BLaER1 treated with 17β-estradiol and CSF1 and Interleukin-3, amounts not matched to agents 10 nM and 100 nM (cell line): Measurements from ENCODE around the gene MAP3K4.

ENCODE experiments used
- H3K27ac ChIP-seq, 11 experiments: shearing (Covaris generic); formaldehyde crosslinking; 2 replicates each; pipeline ENCODE4 v1.8.1; 2022
- H3K27me3 ChIP-seq, 11 experiments: shearing (Covaris generic); formaldehyde crosslinking; 2 replicates each; pipeline ENCODE4 v1.8.1; 2022
- H3K36me3 ChIP-seq, 11 experiments: shearing (Covaris generic); formaldehyde crosslinking; 2 replicates each; pipeline ENCODE4 v1.8.1; 2022
- H3K4me1 ChIP-seq, 10 experiments: shearing (Covaris generic); formaldehyde crosslinking; 2 replicates each; pipeline ENCODE4 v1.8.1; 2022
- H3K4me2 ChIP-seq, 11 experiments: shearing (Covaris generic); formaldehyde crosslinking; 2 replicates each; pipeline ENCODE4 v1.8.1; 2022
- H3K4me3 ChIP-seq, 10 experiments: shearing (Covaris generic); formaldehyde crosslinking; 2 replicates each; pipeline ENCODE4 v1.8.1; 2022
- H3K9ac ChIP-seq, 11 experiments: shearing (Covaris generic); formaldehyde crosslinking; 2 replicates each; pipeline ENCODE4 v1.8.1; 2022
- H3K9me3 ChIP-seq, 11 experiments: shearing (Covaris generic); formaldehyde crosslinking; replicated peaks in 1 of 11; 2 replicates each; pipeline ENCODE4 v1.8.1; 2022
- H4K20me1 ChIP-seq, 11 experiments: shearing (Covaris generic); formaldehyde crosslinking; 2 replicates each; pipeline ENCODE4 v1.8.1; 2022
- Cebpa-rat ChIP-seq, 11 experiments: shearing (Covaris generic); IDR thresholded peaks; 2 replicates each; pipeline ENCODE4 v1.8.1; 2022

MAP3K4 gene

DNA sequence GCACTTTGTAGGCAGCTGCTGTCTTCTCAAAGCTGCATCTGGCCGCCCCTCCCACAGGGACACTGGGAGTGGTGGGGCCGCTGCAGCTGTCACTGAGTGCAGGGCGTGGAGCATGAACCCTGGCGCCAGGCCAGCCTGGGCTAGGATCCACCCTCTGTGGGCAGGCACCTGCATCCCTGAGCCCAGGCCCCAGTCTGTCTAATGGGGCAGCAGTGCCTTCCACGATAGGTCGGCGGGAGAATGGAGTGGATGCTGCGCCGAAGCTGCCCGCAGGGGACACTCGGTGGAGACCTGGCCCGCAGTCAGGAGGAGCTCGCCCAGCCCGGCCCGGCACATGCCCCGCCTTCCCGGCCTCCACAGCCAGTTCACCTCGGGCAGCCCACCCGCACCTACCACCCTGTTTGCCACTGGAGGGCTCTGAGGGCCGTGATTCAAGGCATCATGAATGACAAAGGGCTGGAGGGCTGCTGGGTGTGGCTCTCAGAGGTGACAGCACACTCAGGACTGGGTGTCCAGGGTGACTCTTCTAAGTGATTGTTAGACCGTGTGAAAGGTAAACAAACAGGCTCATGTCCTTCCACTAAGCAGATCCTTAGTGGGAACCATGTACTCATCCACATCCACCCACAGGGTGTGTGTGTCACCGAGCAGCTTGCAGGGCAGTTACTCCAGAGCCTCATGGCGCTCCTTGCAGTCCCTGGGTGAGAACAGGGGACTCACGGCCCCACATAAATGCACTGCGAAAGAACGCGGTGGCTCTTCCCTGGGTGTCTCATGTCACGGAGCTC is 148.4 kb downstream of the MAP3K4 start:
- H3K27me3 ChIP-seq, result no peaks in the 10 kb centered on the region
- H3K4me3 ChIP-seq, result no peak overlapping the region
- no peaks in the 10 kb centered on the region for H3K9me3 ChIP-seq
- peaks cover 0 to 17% (median 0%) of the 10 kb centered on the region in 11 experiments; a peak in 6 of 22 replicates for H4K20me1 ChIP-seq
- peak overlapping the region in 1 of 11 experiments; percentile 30; a peak in 1 of 22 replicates for H3K27ac ChIP-seq
- peak overlapping the region in 10 of 11 experiments; percentile 21 to 75 (median 66); a peak in 18 of 22 replicates for H3K4me2 ChIP-seq
- peaks cover 20 to 77% (median 59%) of the 10 kb centered on the region in 10 experiments for H3K4me1 ChIP-seq
- H3K36me3 ChIP-seq, result peaks cover 0 to 21% (median 0%) of the 10 kb centered on the region in 11 experiments; a peak in 8 of 22 replicates
- no peak for TF ChIP-seq Cebpa-rat (IDR thresholded peaks at IDR 0.05)
- H3K9ac ChIP-seq, result peak overlapping the region in 2 of 11 experiments; percentile 5 to 33; a peak in 1 of 22 replicates

DNA sequence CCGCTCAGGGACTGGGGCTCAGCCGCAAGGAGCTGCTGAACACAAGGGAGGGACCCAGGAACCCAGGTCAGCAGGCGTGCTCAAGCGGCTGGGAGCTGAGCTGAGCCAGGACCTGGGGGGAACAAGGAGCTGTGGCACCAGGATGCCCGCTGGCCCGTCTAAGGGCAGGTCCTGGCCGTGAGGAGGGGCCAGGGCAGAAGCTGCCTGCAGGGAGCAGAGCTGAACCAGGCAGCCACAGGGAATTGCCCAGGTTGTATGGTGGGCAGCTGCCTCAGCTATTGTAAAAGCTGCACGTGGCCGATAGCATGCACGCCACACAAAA is 148.9 kb downstream of the MAP3K4 start:
- Histone ChIP-seq H3K27ac (0 out of 22 replicates have a peak overlapping the region, but pooled peaks of 1 of the 11 experiments have one; percentile 30), H3K4me2 (peak overlapping the region in 6 of 11 experiments; percentile 65 to 75 (median 70); a peak in 8 of 22 replicates), H3K27me3 (no peaks in the 10 kb centered on the region), H3K36me3 (peaks cover 0 to 22% (median 1%) of the 10 kb centered on the region in 11 experiments; a peak in 9 of 22 replicates), H3K4me3 (no peak overlapping the region), H3K9me3 (no peaks in the 10 kb centered on the region), H3K4me1 (peaks cover 17 to 77% (median 58%) of the 10 kb centered on the region in 10 experiments), H3K9ac (no peak overlapping the region), H4K20me1 (peaks cover 0 to 17% (median 0%) of the 10 kb centered on the region in 11 experiments; a peak in 6 of 22 replicates)
- TF ChIP-seq Cebpa-rat (IDR thresholded peaks at IDR 0.05), result no peak

DNA sequence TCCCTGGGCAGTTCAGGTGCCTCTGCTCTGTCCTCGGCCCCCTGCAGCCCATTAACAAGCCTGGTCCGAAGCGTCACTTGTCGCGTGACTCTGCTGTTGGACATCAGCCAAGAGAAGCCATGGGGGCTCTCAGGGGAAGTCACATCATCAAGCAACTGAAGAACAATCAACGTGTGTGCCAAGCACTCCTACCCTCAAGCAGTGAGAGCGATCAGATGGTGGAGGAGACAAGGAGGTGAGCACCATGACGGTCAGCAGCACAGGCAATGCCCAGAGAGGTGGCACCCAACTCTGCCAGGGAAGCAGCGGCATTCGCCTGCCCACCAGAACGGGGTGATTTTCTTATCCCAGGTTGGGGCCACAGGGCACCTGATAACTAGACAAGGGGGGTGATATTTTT is 149.6 kb downstream of the MAP3K4 start:
- TF ChIP-seq Cebpa-rat (IDR thresholded peaks at IDR 0.05), result no peak
- Histone ChIP-seq H4K20me1 (peaks cover 0 to 17% (median 0%) of the 10 kb centered on the region in 11 experiments; a peak in 6 of 22 replicates), H3K9ac (no peak overlapping the region), H3K9me3 (no peaks in the 10 kb centered on the region), H3K27ac (no peak overlapping the region), H3K4me3 (no peak overlapping the region), H3K27me3 (no peaks in the 10 kb centered on the region), H3K4me1 (peaks cover 11 to 71% (median 51%) of the 10 kb centered on the region in 10 experiments), H3K4me2 (peak overlapping the region in 6 of 11 experiments; percentile 29 to 75 (median 68); a peak in 11 of 22 replicates), H3K36me3 (peaks cover 0 to 28% (median 8%) of the 10 kb centered on the region in 11 experiments; a peak in 12 of 22 replicates)

DNA sequence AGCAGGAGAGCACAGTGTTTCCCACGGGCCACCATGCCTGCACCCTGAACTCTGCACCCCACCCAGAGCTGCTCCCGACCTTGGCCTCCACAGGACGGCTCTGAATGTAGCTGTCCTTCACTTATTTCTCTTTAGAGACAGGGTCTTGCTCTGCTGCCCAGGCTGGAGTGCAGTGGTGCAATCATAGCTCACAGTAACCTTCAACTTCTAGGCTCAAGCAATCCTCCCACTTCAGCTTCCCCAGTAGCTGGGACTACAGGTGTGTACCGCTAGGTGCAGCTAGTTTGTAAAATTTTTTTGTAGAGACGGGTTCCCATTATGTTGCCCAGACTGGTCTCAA is 151.4 kb downstream of the MAP3K4 start:
- no peak overlapping the region for H3K27ac ChIP-seq
- H3K9me3 ChIP-seq, result no peaks in the 10 kb centered on the region
- peaks cover 6 to 55% (median 42%) of the 10 kb centered on the region in 10 experiments; a peak in 18 of 20 replicates for H3K4me1 ChIP-seq
- H3K9ac ChIP-seq, result no peak overlapping the region
- no peak for TF ChIP-seq Cebpa-rat (IDR thresholded peaks at IDR 0.05)
- H3K4me3 ChIP-seq, result no peak overlapping the region
- peaks cover 0 to 17% (median 0%) of the 10 kb centered on the region in 11 experiments; a peak in 6 of 22 replicates for H4K20me1 ChIP-seq
- H3K27me3 ChIP-seq, result no peaks in the 10 kb centered on the region
- peaks cover 0 to 36% (median 15%) of the 10 kb centered on the region in 11 experiments; a peak in 15 of 22 replicates for H3K36me3 ChIP-seq
- no peak overlapping the region for H3K4me2 ChIP-seq

DNA sequence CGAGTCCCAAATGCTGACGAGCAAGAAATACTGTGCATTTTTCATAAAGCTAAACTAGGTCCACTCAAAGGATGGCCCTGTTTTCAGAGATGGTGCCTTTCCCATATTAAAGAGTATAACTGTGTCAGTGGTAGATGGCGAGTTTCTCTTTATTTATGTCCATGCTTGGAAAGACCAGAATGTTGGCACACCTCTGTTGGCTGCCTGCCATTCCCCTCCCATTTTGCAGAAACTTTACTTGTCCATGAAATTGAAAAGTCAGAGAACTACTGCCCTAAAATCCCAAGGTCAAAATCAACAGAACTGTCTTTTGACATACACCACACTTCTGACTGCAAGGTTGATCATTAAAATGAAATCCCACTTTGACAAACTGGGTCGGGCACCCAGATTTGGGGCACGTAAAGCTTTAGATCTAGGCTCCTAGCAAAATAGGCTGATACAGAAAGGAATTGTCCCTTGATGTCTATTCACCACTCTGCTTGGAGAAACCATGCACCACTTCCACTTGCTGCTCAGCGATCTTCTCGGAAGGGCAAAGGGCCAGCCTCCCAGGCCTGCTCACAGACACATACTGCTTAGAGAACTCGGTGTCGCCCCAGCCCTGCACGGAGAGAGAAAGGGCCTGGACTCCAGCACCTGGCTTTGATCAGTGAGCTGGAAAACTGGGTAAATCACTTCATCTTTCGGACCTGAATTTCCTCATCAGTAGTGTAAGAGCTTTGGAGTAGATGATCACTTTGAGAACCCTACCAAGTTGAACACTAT is 152.3 kb downstream of the MAP3K4 start:
- Histone ChIP-seq H3K9ac (no peak overlapping the region), H3K36me3 (peaks cover 0 to 45% (median 20%) of the 10 kb centered on the region in 11 experiments; a peak in 16 of 22 replicates)
- no peak for TF ChIP-seq Cebpa-rat (IDR thresholded peaks at IDR 0.05)

DNA sequence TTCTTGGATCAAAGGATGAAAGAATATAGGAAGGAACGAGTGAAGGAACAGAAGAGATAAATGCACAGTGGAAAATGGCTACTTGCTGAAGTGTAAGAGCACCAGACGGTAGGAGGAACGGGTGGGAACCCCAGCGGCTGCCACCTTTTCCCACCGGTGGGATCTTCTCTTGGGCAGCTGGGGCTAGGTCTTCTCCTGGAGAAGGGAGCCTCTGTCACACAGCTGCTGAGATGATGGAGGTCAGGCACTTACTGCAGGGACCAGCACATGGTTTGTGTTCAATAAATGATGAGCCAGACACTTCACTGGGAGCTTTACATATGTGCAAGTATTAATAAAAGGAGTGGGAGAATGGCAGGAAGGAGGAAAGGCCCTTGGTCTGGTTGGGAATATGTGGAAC is 158.6 kb downstream of the MAP3K4 start:
- Histone ChIP-seq H3K36me3 (peaks cover 0 to 78% (median 30%) of the 10 kb centered on the region in 11 experiments; a peak in 17 of 22 replicates), H3K27ac (no peak overlapping the region), H3K9me3 (no peaks in the 10 kb centered on the region), H3K4me3 (no peak overlapping the region), H4K20me1 (peaks cover 0 to 11% (median 0%) of the 10 kb centered on the region in 11 experiments; a peak in 3 of 22 replicates), H3K4me2 (no peak overlapping the region), H3K4me1 (peaks cover 0 to 10% (median 2%) of the 10 kb centered on the region in 10 experiments; a peak in 9 of 20 replicates), H3K27me3 (no peaks in the 10 kb centered on the region), H3K9ac (no peak overlapping the region)
- TF ChIP-seq Cebpa-rat (IDR thresholded peaks at IDR 0.05), result no peak

More for the DNA sequence above, 152.3 kb downstream of the MAP3K4 start:
- Histone ChIP-seq H3K27me3 (no peaks in the 10 kb centered on the region), H3K4me1 (peaks cover 6 to 46% (median 36%) of the 10 kb centered on the region in 10 experiments; a peak in 18 of 20 replicates), H4K20me1 (peaks cover 0 to 17% (median 0%) of the 10 kb centered on the region in 11 experiments; a peak in 5 of 22 replicates), H3K9me3 (no peaks in the 10 kb centered on the region), H3K27ac (no peak overlapping the region), H3K4me3 (no peak overlapping the region), H3K4me2 (no peak overlapping the region)

DNA sequence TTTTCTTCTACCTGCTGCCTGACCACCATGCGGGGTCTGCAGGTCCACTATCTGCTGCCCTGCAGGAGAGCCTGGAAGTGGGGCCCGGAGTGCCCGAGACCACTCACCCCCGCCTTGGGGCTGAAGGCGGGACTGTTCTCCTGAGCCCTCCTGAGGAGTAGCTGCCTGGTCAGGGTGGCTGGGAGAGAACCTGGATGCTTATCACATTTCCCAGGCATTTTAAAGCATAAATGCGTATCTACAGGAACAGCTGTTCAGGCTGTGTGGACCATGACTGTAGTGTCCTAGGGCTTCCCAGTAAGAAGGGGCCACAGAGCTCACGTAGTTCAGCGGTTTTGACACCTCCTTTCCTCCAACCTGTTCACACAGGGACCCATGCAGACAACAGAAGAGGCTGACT is 159.0 kb downstream of the MAP3K4 start:
- H3K27ac ChIP-seq, result no peak overlapping the region
- H3K27me3 ChIP-seq, result no peaks in the 10 kb centered on the region
- H3K4me1 ChIP-seq, result peaks cover 0 to 6% (median 0%) of the 10 kb centered on the region in 10 experiments; a peak in 5 of 20 replicates
- H3K4me2 ChIP-seq, result no peak overlapping the region
- H3K9ac ChIP-seq, result no peak overlapping the region
- no peak overlapping the region for H3K4me3 ChIP-seq
- no peaks in the 10 kb centered on the region for H3K9me3 ChIP-seq
- peaks cover 0 to 82% (median 34%) of the 10 kb centered on the region in 11 experiments; a peak in 18 of 22 replicates for H3K36me3 ChIP-seq
- TF ChIP-seq Cebpa-rat (IDR thresholded peaks at IDR 0.05), result no peak
- H4K20me1 ChIP-seq, result peaks cover 0 to 11% (median 0%) of the 10 kb centered on the region in 11 experiments; a peak in 3 of 22 replicates

DNA sequence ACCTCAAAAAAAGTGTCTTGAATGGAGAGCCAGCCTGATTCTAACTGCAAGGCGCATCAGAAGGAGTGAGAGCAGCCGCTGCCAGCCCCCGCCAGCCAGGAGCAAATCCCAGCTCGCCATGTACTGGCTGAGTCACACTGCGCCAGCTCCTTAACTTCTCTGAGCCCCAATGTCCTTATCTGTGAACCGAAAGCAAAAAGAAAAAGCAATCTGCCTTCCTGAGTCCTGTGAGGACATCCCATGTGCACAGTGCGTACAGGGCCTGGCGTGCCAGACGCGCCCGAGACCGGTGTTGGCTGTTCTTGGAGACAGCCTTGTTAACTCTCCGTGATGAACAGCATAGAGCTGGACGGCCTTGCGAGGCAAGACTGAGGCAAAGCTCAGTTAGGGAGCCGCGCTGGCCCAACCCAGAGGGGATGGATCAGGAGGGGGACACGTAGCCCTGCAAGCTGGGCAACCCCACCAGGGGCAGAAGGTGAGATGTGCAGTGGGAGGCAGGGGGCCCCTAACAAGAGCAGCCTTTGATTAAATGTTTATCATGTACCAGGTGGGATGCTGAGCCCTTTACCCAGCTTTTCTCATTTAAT is 159.6 kb downstream of the MAP3K4 start:
- Histone ChIP-seq H3K4me2 (no peak overlapping the region), H3K9ac (no peak overlapping the region), H4K20me1 (peaks cover 0 to 11% (median 0%) of the 10 kb centered on the region in 11 experiments; a peak in 3 of 22 replicates), H3K27me3 (no peaks in the 10 kb centered on the region), H3K9me3 (peaks cover 0 to 2% (median 0%) of the 10 kb centered on the region in 11 experiments; a peak in 1 of 22 replicates), H3K4me1 (peaks cover 0 to 6% (median 0%) of the 10 kb centered on the region in 10 experiments; a peak in 4 of 20 replicates), H3K36me3 (peaks cover 0 to 85% (median 32%) of the 10 kb centered on the region in 11 experiments; a peak in 18 of 22 replicates), H3K4me3 (no peak overlapping the region), H3K27ac (no peak overlapping the region)
- no peak for TF ChIP-seq Cebpa-rat (IDR thresholded peaks at IDR 0.05)
